Measurements from ENCODE around the gene PNMA3. TPM values are rescaled to one million over a fixed set of nuclear protein-coding genes. Genes with fewer than 3 reads are reported as not detected.
A peak's percentile ranks its signal among the peaks of the same experiment; 100 is the strongest.
"Not testable (repeated sequence)": the region's sequence is repeated elsewhere in the genome, so short reads cannot be mapped to it uniquely, and the experiment has no call there.

PNMA3 gene, protein sequence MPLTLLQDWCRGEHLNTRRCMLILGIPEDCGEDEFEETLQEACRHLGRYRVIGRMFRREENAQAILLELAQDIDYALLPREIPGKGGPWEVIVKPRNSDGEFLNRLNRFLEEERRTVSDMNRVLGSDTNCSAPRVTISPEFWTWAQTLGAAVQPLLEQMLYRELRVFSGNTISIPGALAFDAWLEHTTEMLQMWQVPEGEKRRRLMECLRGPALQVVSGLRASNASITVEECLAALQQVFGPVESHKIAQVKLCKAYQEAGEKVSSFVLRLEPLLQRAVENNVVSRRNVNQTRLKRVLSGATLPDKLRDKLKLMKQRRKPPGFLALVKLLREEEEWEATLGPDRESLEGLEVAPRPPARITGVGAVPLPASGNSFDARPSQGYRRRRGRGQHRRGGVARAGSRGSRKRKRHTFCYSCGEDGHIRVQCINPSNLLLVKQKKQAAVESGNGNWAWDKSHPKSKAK
- 0.12 to 0.67 TPM (median 0.67 TPM) in 3 replicates for total RNA-seq
- long read RNA-seq, result 0 reads

DNA sequence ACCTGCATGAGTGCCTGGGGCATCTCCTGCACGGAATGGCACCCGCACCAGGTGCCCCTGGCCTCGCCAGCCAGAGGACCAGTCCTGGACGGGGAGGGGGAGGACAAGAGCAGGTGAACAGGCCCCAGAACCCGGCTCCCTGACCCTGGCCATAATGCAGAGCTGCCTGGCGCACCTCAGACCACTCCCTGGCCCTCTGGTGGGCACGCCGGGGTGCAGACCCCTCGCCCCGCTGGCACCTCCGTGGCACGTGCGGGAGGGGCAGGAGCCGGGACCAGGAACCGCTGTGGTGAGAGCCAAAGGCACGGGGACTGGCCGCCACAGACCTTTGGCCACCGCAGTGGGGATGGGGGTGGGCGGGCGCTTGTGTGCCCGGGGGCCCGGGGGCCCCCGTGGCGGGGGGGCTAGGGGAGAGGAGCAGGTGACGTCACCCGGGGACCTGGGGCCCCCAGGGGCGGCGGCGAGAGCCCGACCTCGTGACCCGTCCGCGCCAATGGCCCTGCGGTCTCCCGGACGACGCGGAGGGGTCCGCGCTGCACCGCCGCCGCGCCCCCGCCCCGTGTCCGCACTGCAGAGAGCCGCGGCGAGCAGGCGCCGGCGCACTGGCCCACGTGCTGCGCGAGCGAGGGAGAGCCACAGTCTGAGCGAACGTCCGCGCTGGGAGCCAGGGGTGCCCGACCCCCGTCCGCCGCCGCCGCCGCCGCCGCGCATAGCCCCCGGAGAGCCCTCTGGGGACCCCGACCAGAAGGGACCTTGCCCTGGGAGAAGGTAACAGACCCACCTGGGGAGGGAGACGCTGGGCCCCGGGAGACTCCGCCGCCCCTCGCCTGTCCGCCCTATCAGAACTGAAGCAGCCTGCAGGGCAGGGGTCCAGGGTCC is at the start of gene PNMA3:
PNMA3 (plus strand) TSS at position 600 of the 879 bp plus-strand sequence. CDS start 586 bp downstream, outside the sequence.
- no peaks in the 10 kb centered on the region for H3K36me3 Mint-ChIP-seq (ENCODE audit: low read depth)
- peaks cover 1% of the 10 kb centered on the region for H3K27me3 Mint-ChIP-seq (ENCODE audit: low read depth)
- TF ChIP-seq, protein P1, sequence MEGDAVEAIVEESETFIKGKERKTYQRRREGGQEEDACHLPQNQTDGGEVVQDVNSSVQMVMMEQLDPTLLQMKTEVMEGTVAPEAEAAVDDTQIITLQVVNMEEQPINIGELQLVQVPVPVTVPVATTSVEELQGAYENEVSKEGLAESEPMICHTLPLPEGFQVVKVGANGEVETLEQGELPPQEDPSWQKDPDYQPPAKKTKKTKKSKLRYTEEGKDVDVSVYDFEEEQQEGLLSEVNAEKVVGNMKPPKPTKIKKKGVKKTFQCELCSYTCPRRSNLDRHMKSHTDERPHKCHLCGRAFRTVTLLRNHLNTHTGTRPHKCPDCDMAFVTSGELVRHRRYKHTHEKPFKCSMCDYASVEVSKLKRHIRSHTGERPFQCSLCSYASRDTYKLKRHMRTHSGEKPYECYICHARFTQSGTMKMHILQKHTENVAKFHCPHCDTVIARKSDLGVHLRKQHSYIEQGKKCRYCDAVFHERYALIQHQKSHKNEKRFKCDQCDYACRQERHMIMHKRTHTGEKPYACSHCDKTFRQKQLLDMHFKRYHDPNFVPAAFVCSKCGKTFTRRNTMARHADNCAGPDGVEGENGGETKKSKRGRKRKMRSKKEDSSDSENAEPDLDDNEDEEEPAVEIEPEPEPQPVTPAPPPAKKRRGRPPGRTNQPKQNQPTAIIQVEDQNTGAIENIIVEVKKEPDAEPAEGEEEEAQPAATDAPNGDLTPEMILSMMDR (IDR thresholded peaks at IDR 0.05), result no peak
- peaks cover 2% of the 10 kb centered on the region for H3K4me1 Mint-ChIP-seq (ENCODE audit: low read depth)
- DNase-seq (ENCODE audit: low spot score), result no peak
- H3K4me3 Mint-ChIP-seq (ENCODE audit: unreplicated experiment), result peak within 1 kb of the TSS; percentile 13
- H3K9me3 Mint-ChIP-seq (ENCODE audit: low read depth), result peaks cover under 1% of the 10 kb centered on the region
- H3K27ac Mint-ChIP-seq (ENCODE audit: unreplicated experiment), result no peak within 1 kb of the TSS

DNA sequence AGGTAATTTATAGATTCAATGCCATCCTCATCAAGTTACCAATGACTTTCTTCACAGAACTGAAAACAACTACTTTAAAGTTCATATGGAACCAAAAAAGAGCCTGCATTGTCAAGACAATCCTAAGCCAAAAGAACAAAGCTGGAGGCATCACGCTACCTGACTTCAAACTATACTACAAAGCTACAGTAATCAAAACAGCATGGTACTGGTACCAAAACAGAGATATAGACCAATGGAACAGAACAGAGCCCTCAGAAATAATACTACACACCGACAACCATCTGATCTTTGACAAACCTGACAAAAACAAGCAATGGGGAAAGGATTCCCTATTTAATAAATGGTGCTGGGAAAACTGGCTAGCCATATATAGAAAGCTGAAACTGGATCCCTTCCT is 39.1 kb upstream of the PNMA3 start:
- not testable (repeated sequence) for DNase-seq (ENCODE audit: low spot score); H3K36me3 Mint-ChIP-seq (ENCODE audit: low read depth); H3K4me3 Mint-ChIP-seq (ENCODE audit: unreplicated experiment); H3K4me1 Mint-ChIP-seq (ENCODE audit: low read depth); H3K27ac Mint-ChIP-seq (ENCODE audit: unreplicated experiment)
- Mint-ChIP-seq H3K9me3 (ENCODE audit: low read depth) (peaks cover 18% of the 10 kb centered on the region), H3K27me3 (ENCODE audit: low read depth) (peaks cover 24% of the 10 kb centered on the region)

DNA sequence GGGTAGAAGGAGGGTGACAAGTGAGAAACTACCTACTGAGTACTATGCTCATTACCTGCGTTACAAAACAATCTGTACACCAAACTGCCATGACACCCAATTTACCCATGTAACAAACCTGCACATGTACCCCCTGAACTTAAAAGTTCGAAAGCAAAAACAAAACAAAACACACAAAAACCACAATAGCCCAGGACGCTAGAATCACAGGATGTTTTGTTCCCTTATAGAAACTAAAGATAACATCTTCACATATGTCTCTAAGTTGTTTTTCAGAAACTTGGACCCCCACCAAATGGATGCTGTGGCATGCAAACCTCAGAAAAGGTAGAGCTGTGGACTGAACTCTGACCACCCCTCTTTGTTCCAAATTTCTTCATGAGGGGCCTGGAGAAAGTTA is 37.1 kb upstream of the PNMA3 start:
- Mint-ChIP-seq H3K9me3 (ENCODE audit: low read depth) (peaks cover 18% of the 10 kb centered on the region), H3K4me1 (ENCODE audit: low read depth) (no peaks in the 10 kb centered on the region), H3K4me3 (ENCODE audit: unreplicated experiment) (no peak overlapping the region), H3K36me3 (ENCODE audit: low read depth) (peaks cover 2% of the 10 kb centered on the region), H3K27me3 (ENCODE audit: low read depth) (peaks cover 21% of the 10 kb centered on the region), H3K27ac (ENCODE audit: unreplicated experiment) (no peak overlapping the region)
- TF ChIP-seq, protein P1 (IDR thresholded peaks at IDR 0.05), result no peak
- no peak for DNase-seq (ENCODE audit: low spot score)

DNA sequence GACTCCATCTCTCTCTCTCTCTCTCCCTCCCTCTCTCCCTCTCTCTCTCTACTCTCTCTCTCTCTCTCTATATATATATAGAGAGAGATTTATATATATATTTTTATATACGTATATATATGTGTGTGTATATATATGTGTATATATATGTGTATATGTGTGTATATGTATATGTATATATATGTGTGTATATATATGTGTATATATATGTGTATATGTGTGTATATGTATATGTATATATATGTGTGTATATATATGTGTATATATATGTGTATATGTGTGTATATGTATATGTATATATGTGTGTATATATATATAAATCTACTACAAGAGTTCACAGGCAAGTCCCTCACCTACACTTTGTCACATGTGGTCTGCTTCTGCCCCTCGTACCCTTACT is 29.8 kb upstream of the PNMA3 start:
- not testable (repeated sequence) for H3K27me3 Mint-ChIP-seq (ENCODE audit: low read depth); H3K27ac Mint-ChIP-seq (ENCODE audit: unreplicated experiment); H3K4me3 Mint-ChIP-seq (ENCODE audit: unreplicated experiment); H3K4me1 Mint-ChIP-seq (ENCODE audit: low read depth); DNase-seq (ENCODE audit: low spot score); H3K36me3 Mint-ChIP-seq (ENCODE audit: low read depth); H3K9me3 Mint-ChIP-seq (ENCODE audit: low read depth)

DNA sequence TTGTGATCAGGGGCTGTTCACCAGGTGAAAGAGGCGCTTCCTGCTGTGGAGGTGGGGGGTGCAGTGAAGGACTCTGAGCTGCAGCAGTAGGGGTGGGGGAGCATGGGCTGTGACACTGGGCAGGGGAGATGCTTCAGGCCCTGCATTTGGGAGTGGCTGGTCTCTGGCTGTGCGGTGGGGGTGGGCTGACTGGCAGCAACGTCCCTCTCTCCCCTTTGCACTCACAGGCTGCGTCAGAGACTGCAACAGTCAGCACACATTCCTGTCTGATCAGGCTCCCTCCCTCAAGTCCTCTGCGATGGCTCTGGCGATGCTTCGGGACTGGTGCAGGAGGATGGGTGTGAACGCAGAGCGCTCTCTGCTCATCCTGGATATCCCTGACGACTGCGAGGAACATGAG is 27.8 kb upstream of the PNMA3 start:
- H3K36me3 Mint-ChIP-seq (ENCODE audit: low read depth); DNase-seq (ENCODE audit: low spot score); H3K4me3 Mint-ChIP-seq (ENCODE audit: unreplicated experiment); H3K27me3 Mint-ChIP-seq (ENCODE audit: low read depth); H3K9me3 Mint-ChIP-seq (ENCODE audit: low read depth); H3K4me1 Mint-ChIP-seq (ENCODE audit: low read depth); H3K27ac Mint-ChIP-seq (ENCODE audit: unreplicated experiment): not testable (repeated sequence)

DNA sequence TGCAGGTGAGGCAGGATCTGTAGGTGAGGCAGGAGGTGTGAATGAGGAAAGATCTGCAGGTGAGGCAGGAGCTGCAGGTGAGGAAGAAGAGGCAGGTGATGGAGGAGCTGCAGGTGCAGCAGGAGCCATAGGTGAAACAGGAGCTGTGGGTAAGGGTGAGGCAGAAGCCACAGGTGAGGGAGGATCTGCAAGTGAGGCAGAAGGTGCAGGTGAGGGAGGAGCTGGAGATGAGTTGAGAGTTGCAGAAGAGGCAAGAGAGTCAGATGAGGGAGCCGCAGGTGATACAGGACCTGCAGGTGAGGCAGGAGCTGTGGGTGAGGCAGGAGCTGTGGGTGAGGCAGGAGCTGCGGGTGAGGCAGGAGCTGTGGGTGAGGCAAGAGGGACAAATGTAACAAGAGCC is 27.1 kb upstream of the PNMA3 start:
- Mint-ChIP-seq H3K9me3 (ENCODE audit: low read depth) (peaks cover 10% of the 10 kb centered on the region), H3K4me3 (ENCODE audit: unreplicated experiment) (no peak overlapping the region), H3K27ac (ENCODE audit: unreplicated experiment) (no peak overlapping the region), H3K36me3 (ENCODE audit: low read depth) (no peaks in the 10 kb centered on the region), H3K4me1 (ENCODE audit: low read depth) (no peaks in the 10 kb centered on the region), H3K27me3 (ENCODE audit: low read depth) (no peaks in the 10 kb centered on the region)
- TF ChIP-seq, protein P1 (IDR thresholded peaks at IDR 0.05), result no peak
- no peak for DNase-seq (ENCODE audit: low spot score)
